Immature natural killer cell (primary cell): ENCODE data around the gene RNF31. TPM values are rescaled to one million over a fixed set of nuclear protein-coding genes. Genes with fewer than 3 reads are reported as not detected.

Experiments
- DNase-seq, 3 donors: peaks; one replicate each; pipeline ENCODE4 v3.0.0; 2022; ENCODE audit warnings: mixed read lengths in 1 of 3
- H3K27ac Mint-ChIP-seq, 6 donors: one replicate each; pipeline ENCODE4 v1.8.0; 2020; ENCODE audit warnings: mixed read lengths in 6 of 6, mild to moderate bottlenecking in 5 of 6, inconsistent platforms in 4 of 6, moderate library complexity in 3 of 6
- H3K27me3 Mint-ChIP-seq, 3 donors: one replicate each; pipeline ENCODE4 v1.8.0; 2020 to 2021; ENCODE audit warnings: low read depth in 3 of 3, mild to moderate bottlenecking in 3 of 3, mixed read lengths in 3 of 3, moderate library complexity in 3 of 3, inconsistent platforms in 1 of 3
- H3K36me3 Mint-ChIP-seq, 3 donors: one replicate each; pipeline ENCODE4 v1.8.0; 2020; ENCODE audit warnings: mixed read lengths in 3 of 3, inconsistent platforms in 2 of 3, mild to moderate bottlenecking in 2 of 3
- H3K4me1 Mint-ChIP-seq, 2 donors: one replicate each; pipeline ENCODE4 v1.8.0; 2020; ENCODE audit warnings: inconsistent platforms in 2 of 2, mild to moderate bottlenecking in 2 of 2, mixed read lengths in 2 of 2, moderate library complexity in 1 of 2
- H3K4me3 Mint-ChIP-seq, 5 donors: one replicate each; pipeline ENCODE4 v1.8.0; 2020; ENCODE audit warnings: mild to moderate bottlenecking in 5 of 5, mixed read lengths in 5 of 5, inconsistent platforms in 3 of 5, moderate library complexity in 3 of 5
- H3K9me3 Mint-ChIP-seq, 6 donors: one replicate each; pipeline ENCODE4 v1.8.0; 2020; ENCODE audit warnings: mild to moderate bottlenecking in 6 of 6, mixed read lengths in 6 of 6, inconsistent platforms in 4 of 6, moderate library complexity in 3 of 6
- polyA plus RNA-seq, 3 donors: library from polyadenylated mRNA; unstranded; fragments of 300-500 nt; fragmentation: Illumina TruSeq; gene quantifications; one replicate each; pipeline ENCODE4 v1.2.3, GENCODE V29; 2021

RNF31 gene
- polyA plus RNA-seq, 3 donors from 2014 or later, result 41.5 to 62.9 (median 59.5) TPM

DNA sequence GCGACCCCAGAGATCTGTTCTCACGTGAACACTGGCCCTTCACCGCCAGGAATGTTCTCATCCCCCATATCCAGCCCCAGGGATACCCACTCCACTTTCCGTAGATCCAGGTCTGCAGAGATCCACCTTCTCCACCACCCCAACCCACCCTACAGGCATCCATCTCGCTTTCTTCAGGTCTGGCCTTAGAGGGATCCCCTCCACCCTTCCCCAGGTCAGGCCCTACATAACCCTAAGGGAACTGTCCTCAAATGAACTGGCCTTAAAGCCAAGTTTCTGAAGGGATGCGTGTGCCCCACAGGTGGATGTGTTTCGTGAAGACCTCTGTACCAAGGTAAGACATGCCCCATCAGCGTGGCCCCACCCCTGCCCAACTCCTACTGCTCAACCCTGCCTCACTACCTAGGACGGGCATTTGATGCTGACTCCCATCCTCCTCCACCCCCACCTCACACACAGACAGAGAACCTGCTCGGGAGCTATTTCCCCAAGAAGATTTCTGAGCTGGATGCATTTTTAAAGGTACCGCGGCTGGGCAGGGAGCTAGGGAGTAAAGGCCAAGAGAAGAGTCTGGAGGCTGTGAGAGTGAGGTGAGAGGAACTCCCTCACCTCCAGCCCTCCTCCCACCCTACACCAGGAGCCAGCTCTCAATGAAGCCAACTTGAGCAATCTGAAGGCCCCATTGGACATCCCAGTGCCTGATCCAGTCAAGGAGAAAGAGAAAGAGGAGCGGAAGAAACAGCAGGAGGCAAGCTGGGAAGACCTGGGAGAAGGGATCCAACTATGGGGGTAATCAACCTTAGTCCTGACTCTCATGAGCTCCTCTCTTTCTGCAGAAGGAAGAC lies 10.4 kb upstream of the RNF31 start:
- H3K27me3 Mint-ChIP-seq, result peaks cover 7 to 12% (median 8%) of the 10 kb centered on the region in 3 donors
- H3K4me1 Mint-ChIP-seq, result peaks cover 46 to 55% of the 10 kb centered on the region in 2 donors
- H3K27ac Mint-ChIP-seq, result peak overlapping the region; percentile 85 to 95 (median 92)
- peaks cover 3 to 30% (median 8%) of the 10 kb centered on the region in 3 donors for H3K36me3 Mint-ChIP-seq
- peak overlapping the region; percentile 85 to 90 (median 88) for H3K4me3 Mint-ChIP-seq
- no peak for DNase-seq
- no peaks in the 10 kb centered on the region for H3K9me3 Mint-ChIP-seq

GRCh38 chr14:24137529-24138395 lies 9.5 kb upstream of the RNF31 start:
- Mint-ChIP-seq H3K4me3 (peak overlapping the region; percentile 42 to 89 (median 85)), H3K36me3 (peaks cover 3 to 27% (median 8%) of the 10 kb centered on the region in 3 donors), H3K4me1 (peaks cover 53 to 60% of the 10 kb centered on the region in 2 donors), H3K27ac (peak overlapping the region; percentile 85 to 95 (median 92)), H3K27me3 (peaks cover 7 to 12% (median 8%) of the 10 kb centered on the region in 3 donors), H3K9me3 (no peaks in the 10 kb centered on the region)
- no peak for DNase-seq

DNA sequence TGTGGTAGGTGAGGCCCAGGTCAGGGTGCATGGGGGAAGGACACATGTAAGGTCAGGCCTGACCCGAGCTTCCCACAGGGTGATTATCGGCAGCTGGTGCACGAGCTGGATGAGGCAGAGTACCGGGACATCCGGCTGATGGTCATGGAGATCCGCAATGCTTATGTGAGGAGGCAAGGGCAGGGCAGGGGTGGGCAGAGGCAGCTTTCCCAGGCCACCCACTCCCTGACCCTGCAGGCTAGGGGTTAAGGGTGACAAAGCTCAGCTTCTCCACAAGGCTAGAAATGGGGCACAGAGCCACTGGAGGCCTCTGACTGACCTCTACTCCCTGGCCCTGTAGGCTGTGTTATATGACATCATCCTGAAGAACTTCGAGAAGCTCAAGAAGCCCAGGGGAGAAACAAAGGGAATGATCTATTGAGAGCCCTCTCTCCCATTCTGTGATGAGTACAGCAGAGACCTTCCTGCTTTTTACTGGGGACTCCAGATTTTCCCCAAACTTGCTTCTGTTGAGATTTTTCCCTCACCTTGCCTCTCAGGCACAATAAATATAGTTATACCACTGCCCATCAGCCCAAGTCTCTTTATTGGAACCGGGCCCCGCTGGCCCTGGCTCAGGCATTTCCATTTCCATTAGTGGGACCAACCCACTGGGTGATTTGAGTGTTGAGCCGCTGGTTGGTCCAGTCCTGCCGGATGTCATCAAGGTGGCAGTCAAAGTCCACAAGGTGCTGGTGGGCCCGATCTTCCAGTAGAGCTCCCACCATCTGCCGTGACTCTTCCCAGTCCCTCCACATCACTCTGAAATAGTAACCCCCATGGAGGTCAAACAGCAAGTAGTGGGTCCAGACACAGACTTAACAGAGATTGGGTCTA lies 8.7 kb upstream of the RNF31 start:
- H3K4me3 Mint-ChIP-seq, result peak overlapping the region; percentile 42 to 89 (median 66)
- DNase-seq, result no peak
- H3K9me3 Mint-ChIP-seq, result no peaks in the 10 kb centered on the region
- peaks cover 3 to 23% (median 8%) of the 10 kb centered on the region in 3 donors for H3K36me3 Mint-ChIP-seq
- H3K27me3 Mint-ChIP-seq, result peaks cover 7 to 12% (median 9%) of the 10 kb centered on the region in 3 donors
- H3K4me1 Mint-ChIP-seq, result peaks cover 58 to 69% of the 10 kb centered on the region in 2 donors
- peak overlapping the region; percentile 36 to 91 (median 70) for H3K27ac Mint-ChIP-seq

DNA sequence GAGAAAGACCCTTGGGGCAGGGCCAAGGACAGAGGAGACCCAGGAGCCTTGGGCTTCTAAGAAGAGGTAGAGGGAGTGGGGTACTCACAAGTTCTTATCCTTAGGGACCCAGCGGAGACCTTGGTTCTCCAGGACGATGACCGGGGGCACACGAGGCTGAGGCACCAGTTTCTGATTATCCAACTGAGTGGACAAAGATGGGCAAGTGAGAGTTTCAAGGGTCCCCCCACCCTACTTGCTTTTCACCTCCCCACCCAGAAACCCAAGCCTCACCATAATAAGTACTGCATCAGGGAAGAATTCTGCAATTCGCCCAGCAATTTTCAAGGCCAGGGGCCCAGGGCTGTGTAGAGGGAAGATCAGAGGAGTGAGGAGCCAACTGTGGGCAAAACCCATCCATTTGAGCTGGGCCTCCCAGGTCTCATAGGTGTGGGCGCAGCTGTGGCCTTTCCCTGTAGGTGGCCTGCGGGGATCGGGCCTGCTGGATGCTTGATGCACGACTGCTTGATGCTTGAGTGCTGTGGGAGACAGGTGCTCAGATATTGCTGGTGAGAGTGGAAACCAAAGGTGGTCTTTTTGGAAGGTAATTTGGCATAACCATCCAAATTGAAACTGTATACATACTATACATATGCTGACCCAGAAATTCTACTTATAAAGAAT lies 7.9 kb upstream of the RNF31 start:
- peaks cover 7 to 27% (median 12%) of the 10 kb centered on the region in 3 donors for H3K36me3 Mint-ChIP-seq
- peak overlapping the region; percentile 38 to 67 (median 57) for H3K4me3 Mint-ChIP-seq
- H3K4me1 Mint-ChIP-seq, result peaks cover 61 to 73% of the 10 kb centered on the region in 2 donors
- H3K9me3 Mint-ChIP-seq, result no peaks in the 10 kb centered on the region
- no peak for DNase-seq
- peak overlapping the region; percentile 36 to 79 (median 56) for H3K27ac Mint-ChIP-seq
- H3K27me3 Mint-ChIP-seq, result peaks cover 7 to 12% (median 9%) of the 10 kb centered on the region in 3 donors

DNA sequence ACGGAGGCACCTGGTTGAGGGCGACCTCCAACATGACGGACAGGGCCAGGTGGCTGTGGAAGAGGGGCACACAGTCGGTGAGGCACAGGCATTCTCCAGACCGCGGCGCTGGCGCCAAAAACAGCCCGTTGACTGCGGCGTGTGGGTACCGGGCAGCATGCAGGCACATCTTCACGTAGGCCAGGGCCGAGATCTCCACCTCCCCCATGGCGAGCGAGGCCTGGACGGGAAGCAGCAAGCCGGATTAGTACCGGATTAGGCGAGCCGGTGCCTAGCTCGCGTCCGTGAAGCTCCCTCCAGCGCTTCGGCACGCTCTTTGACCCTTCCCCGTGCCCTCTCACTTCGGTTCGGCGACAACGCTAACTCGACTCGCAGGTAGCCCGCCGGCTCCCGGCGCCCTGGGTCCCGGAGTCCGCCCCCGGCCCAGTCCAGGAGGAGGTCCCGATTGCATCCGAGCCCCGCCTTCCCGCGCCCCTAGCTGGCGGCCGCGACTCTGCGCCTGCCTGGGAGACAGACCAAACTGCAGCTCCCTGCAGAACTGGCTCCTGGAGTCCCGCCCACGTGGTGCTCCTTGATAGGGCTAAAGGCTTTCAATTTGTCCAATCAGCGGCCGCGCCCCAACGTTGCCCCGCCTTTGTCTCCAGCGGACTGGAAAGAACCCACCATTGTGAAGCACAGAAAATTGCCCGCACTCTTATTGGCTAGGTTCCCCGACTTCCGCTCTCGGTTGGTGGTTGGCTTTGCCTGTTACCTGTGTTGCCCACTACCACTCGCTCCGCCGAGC lies 6.0 kb upstream of the RNF31 start, which contains the start of gene EMC9:
Gene EMC9, minus strand, starts transcription at position 495 of the 784 bp plus-strand sequence. Its CDS starts 287 bp downstream, at position 208.
- peak within 1 kb of the TSS; percentile 81 to 98 (median 95) for H3K27ac Mint-ChIP-seq
- H3K27me3 Mint-ChIP-seq, result peaks cover 9% of the 10 kb centered on the region in 3 donors
- peaks cover 7 to 30% (median 12%) of the 10 kb centered on the region in 3 donors for H3K36me3 Mint-ChIP-seq
- no peaks in the 10 kb centered on the region for H3K9me3 Mint-ChIP-seq
- DNase-seq, result peak; percentile 98 to 99 (median 99)
- H3K4me1 Mint-ChIP-seq, result peaks cover 75 to 84% of the 10 kb centered on the region in 2 donors
- peak within 1 kb of the TSS; percentile 89 to 95 (median 92) for H3K4me3 Mint-ChIP-seq

- H3K36me3 Mint-ChIP-seq, result peaks cover 7 to 23% (median 12%) of the 10 kb centered on the region in 3 donors
- H3K4me3 Mint-ChIP-seq, result peak overlapping the region in 3 of 5 donors; percentile 23 to 49 (median 30)
- H3K27me3 Mint-ChIP-seq, result peaks cover 8 to 16% (median 10%) of the 10 kb centered on the region in 3 donors
- H3K27ac Mint-ChIP-seq, result peak overlapping the region in 4 of 6 donors; percentile 60 to 70 (median 66)
- H3K9me3 Mint-ChIP-seq, result no peaks in the 10 kb centered on the region
- H3K4me1 Mint-ChIP-seq, result peaks cover 68 to 77% of the 10 kb centered on the region in 2 donors
- no peak for DNase-seq
These were observed 3.8 kb upstream of the RNF31 start for GRCh38 chr14:24143511-24143910.

- DNase-seq, result no peak
- Mint-ChIP-seq H3K27ac (peak overlapping the region; percentile 23 to 96 (median 81)), H3K4me1 (peaks cover 70 to 77% of the 10 kb centered on the region in 2 donors), H3K9me3 (no peaks in the 10 kb centered on the region), H3K4me3 (peak overlapping the region in 4 of 5 donors; percentile 26 to 100 (median 63)), H3K36me3 (peaks cover 6 to 18% (median 8%) of the 10 kb centered on the region in 3 donors), H3K27me3 (peaks cover 8 to 15% (median 10%) of the 10 kb centered on the region in 3 donors)
These were observed 2.8 kb upstream of the RNF31 start for GRCh38 chr14:24144451-24144850.

DNA sequence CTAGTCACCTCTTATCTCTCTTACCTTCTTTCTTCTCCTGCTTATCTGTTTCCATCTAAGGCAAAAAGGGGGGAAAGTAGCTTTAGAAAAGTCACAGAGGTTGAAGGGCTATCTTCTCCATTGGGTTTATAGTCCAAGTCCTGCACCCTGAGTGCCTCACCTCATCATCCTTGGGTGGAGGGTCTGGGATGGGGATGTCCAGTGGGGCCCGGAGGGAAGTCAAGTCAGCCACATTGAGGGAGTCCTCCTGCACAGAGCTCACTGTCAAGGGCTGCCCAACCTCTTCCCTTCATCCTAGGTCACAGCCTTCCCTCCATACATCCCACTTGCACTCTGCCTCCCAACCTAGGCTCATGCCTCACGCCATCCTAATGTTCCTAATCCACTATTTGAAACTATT lies 2.1 kb upstream of the RNF31 start:
- Mint-ChIP-seq H3K27me3 (peaks cover 8 to 15% (median 10%) of the 10 kb centered on the region in 3 donors), H3K9me3 (no peaks in the 10 kb centered on the region), H3K4me1 (peaks cover 69 to 77% of the 10 kb centered on the region in 2 donors), H3K4me3 (peak overlapping the region; percentile 96 to 100 (median 99)), H3K36me3 (peaks cover 7 to 20% (median 9%) of the 10 kb centered on the region in 3 donors), H3K27ac (peak overlapping the region; percentile 46 to 99 (median 97))
- DNase-seq, result no peak

- H3K4me1 Mint-ChIP-seq, result peaks cover 66 to 77% of the 10 kb centered on the region in 2 donors
- no peak for DNase-seq
- peak overlapping the region; percentile 93 to 99 (median 98) for H3K27ac Mint-ChIP-seq
- no peaks in the 10 kb centered on the region for H3K9me3 Mint-ChIP-seq
- H3K4me3 Mint-ChIP-seq, result peak overlapping the region; percentile 96 to 100 (median 99)
- peaks cover 9 to 27% (median 11%) of the 10 kb centered on the region in 3 donors for H3K36me3 Mint-ChIP-seq
- peaks cover 8 to 15% (median 12%) of the 10 kb centered on the region in 3 donors for H3K27me3 Mint-ChIP-seq
These were observed 1.4 kb upstream of the RNF31 start for GRCh38 chr14:24145690-24146452.

GRCh38 chr14:24146453-24146977 lies 783 bp upstream of the RNF31 start, which contains the start of gene PSME2:
Gene PSME2, minus strand, starts transcription at chr14:24146610. Its CDS starts 29 bp downstream, at chr14:24146581.
- H3K9me3 Mint-ChIP-seq, result no peaks in the 10 kb centered on the region
- peaks cover 65 to 76% of the 10 kb centered on the region in 2 donors for H3K4me1 Mint-ChIP-seq
- peak within 1 kb of the TSS; percentile 96 to 100 (median 99) for H3K4me3 Mint-ChIP-seq
- H3K27ac Mint-ChIP-seq, result peak within 1 kb of the TSS; percentile 93 to 99 (median 98)
- peak; percentile 90 to 91 (median 90) for DNase-seq
- peaks cover 7 to 11% (median 9%) of the 10 kb centered on the region in 3 donors for H3K27me3 Mint-ChIP-seq
- H3K36me3 Mint-ChIP-seq, result peaks cover 9 to 30% (median 11%) of the 10 kb centered on the region in 3 donors
